ENCODE measurements around the gene PROZ.

- TF ChIP-seq CTCF (conservative IDR thresholded peaks at IDR 0.05 in 1 of 2, IDR thresholded peaks at IDR 0.05 in 1 of 2; ENCODE audit: extremely low read depth in 1 of 2, insufficient read depth in 1 of 2, low read depth in 1 of 2, low read length in 2 of 2), result no peak
- no peak for TF ChIP-seq EZH2 (IDR thresholded peaks at IDR 0.05; ENCODE audit: borderline replicate concordance, low read length)
Measured at GRCh38 chr13:113149711-113150549, 8.5 kb upstream of the PROZ start.

Measured in mammary epithelial cell (primary cell).